GDM1 (cell line): ENCODE measurements around the gene IFT172.
A peak's percentile ranks its signal among the peaks of the same experiment; 100 is the strongest.
"Not testable (repeated sequence)": the region's sequence is repeated elsewhere in the genome, so short reads cannot be mapped to it uniquely, and the experiment has no call there.

Experiments
- DNase-seq: peaks from one replicate; lab custom pipeline; 2025; lab: John Stamatoyannopoulos, UW

Gene IFT172

DNA sequence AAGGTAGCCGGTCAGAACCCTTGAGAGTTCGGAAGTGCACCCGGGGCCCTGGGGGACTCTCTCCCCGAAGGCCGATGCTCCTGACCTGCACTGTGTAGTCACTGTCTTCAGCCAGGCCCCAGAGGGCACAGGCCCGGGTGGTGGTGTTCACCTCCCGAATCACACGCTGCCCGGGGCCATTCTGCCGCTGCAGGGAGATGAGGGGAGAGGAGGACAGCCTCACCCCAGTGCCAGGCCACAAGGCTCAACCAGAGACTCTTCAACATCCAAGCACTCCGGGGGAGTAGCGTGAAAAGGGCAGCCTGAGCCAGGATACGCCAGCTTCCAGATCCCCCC is 4.4 kb upstream of the IFT172 start:
- DNase-seq = no peak

- no peak for DNase-seq
Observed at GRCh38 chr2:27492557-27492956, 3.0 kb upstream of the IFT172 start.

DNA sequence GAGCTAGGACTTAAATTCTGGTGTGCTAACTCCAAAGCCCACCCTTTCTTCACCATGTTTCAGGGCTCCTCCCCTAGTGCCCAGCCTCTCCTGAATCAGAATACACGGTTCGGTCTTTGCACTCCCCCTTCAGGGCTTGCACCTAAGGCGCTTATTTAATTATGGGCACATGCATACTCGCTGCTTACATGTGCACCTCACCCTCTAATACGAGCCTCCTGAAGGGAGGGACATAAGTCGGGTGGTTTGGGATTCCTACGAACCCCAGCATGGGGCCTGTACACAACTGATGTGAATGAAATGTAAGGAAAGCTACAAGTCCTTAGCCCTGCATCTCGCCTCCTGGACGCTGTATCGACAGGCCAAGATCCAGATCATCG is 435 bp downstream of the IFT172 start:
- DNase-seq = no peak

GRCh38 chr2:27485496-27485895 is 4.0 kb downstream of the IFT172 start:
- DNase-seq = no peak

DNA sequence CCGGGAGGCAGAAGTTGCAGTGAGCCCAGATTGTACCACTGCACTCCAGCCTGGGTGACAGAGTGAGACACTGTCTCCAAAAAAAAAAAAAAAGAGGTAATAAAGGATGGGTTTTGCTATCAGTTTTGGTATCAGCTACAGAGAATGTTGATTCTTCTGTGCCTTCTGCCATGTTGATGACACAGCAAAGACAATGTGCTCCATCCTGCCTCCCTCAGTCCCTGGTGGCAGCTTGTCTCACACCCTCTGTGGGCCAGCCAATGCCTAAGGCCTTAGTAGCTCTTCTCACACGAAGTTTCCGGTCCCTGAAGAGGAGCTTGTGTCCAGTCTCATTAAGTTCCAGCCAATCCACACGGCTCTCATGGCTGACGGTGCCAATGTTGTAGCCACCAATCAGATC is 17.6 kb downstream of the IFT172 start:
- no peak for DNase-seq

DNA sequence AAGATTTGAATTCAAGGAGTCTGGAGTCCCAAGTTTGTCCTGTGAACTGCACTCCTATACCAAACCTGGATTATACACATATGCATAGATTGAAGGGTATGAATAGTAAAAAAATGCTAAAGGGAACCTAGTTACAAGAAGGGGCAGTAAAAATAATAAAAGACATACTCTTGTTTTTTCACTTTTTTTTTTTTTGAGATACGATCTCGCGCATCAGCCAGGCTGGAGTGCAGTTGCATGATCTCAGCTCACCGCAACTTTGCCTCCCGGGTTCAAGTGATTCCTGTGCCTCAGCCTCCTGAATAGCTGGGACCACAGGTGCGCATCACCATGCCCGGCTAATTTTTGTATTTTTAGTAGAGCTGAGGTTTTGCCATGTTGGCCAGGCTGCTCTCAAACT is 25.1 kb downstream of the IFT172 start:
- DNase-seq = no peak

GRCh38 chr2:27461118-27461517 is 28.4 kb downstream of the IFT172 start:
- no peak for DNase-seq

DNA sequence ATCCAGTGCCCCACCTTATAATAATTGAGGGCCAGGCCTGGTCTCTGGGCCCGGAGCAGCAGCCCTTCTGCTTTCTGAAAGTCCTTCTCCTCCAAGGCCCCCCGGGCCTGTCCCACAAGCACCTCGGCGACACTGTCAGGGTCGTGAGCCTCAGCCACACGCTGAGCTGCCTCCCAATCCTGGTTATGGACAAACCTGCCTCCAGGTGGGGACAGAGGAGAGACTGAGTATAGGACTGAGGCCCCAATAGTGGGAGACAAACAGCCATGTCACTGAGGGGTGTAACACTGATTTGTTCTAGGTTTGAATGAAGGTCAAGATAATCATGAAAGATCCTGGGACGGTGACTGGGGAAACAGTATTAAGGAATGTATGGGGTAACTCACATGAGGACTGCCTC is 35.6 kb downstream of the IFT172 start:
- DNase-seq = no peak

GRCh38 chr2:27451095-27451494 is 38.4 kb downstream of the IFT172 start:
- DNase-seq = no peak

DNA sequence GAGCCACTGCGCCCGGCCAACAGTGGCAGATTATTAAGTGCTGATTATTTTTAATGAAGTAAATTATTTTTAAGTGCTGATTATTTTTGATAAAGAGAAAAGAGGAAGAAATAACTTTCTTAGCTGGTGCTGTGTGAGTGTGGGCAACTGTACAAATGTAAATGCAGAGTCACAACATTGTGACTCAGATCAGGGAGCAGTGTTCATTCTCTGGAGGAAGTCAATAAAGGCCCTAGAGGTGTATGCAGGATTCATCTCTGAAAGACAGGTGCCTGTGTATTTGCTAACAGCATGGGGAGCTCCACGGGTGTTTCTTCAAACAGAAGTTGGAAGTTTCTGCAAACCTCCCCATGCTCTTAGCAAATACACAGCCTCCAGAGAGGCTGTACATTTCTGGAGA is 41.2 kb downstream of the IFT172 start:
- no peak for DNase-seq

DNA sequence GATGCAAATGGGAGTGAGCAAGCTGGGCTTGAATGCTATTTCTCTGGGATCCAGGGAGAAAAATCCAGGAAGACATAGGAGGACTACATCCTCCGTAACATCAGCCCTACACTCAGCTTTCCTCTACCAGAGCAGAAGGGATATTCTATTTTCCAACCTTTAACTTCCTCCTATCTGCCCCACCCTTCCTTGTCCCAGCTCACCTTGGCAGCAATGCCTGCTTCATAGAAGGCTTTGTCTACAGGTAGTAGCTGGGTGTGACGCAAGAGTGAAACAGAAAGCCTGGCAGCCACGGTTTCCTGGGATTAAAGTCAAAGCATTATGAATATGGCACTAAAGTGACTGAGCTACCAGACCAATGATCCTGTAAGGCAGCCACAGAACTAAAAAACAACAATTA is 43.5 kb downstream of the IFT172 start:
- DNase-seq = no peak

GRCh38 chr2:27445615-27446014 is 43.9 kb downstream of the IFT172 start:
- DNase-seq = no peak

DNA sequence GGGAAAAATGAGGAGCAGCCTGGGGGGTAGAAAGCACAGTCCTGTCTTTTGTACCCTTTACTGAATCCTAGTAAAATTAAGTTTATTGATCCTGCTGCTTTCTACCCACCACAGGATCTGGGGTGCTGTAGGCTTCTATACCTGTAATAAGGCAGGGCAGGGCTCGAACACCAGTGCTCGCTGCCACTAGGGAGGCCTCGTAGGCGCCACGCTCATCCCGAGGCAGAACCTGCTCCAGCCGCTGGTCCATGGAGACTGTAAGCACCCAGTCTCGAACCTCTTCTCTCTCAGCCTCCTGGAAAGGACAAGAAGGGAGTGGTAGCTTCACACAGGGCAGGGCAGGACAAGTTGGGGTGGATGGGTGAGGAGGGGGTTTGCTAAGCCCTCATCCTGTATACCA is 44.4 kb downstream of the IFT172 start:
- DNase-seq = no peak

DNA sequence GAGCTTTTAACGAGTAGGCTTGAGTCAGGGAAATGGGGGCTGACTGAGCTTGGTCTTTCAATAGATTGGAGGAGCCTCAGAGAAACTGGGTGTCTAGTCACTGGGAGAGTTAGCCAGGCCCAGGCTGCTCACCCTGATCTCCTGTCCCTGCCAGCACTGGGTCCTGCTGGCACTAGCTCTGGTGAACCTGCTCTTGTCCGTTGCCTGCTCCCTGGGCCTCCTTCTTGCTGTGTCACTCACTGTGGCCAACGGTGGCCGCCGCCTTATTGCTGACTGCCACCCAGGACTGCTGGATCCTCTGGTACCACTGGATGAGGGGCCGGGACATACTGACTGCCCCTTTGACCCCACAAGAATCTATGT is 46.6 kb downstream of the IFT172 start:
- no peak for DNase-seq

DNA sequence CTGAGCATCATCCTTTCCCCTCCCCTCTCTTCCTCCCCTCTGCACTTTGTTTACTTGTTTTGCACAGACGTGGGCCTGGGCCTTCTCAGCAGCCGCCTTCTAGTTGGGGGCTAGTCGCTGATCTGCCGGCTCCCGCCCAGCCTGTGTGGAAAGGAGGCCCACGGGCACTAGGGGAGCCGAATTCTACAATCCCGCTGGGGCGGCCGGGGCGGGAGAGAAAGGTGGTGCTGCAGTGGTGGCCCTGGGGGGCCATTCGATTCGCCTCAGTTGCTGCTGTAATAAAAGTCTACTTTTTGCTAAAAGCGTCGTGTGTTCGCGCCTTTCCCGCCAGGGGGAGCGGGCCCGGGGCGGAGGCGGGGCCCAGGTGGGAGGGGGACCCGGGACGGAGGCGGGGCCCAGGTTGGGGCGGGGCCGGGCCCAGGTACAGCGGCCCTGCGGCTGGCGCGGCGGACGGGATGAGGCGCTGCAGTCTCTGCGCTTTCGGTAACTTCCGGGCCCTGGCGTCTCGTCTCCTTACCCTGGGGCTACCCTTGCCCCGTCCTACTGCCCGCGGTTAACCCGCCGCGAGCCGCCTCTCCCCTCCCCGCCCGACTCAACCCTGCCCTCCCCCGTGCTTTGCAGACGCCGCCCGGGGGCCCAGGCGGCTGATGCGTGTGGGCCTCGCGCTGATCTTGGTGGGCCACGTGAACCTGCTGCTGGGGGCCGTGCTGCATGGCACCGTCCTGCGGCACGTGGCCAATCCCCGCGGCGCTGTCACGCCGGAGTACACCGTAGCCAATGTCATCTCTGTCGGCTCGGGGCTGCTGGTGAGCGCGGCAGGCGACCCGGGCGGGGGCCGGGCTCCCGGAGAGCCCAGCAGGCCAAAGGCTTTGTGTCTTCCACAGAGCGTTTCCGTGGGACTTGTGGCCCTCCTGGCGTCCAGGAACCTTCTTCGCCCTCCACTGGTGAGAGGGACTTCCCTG is 47.3 kb downstream of the IFT172 start, which contains the start of gene KRTCAP3:
KRTCAP3 (plus strand) TSS at position 424 of the 962 bp plus-strand sequence; CDS start at position 456, 32 bp downstream.
- DNase-seq = no peak

DNA sequence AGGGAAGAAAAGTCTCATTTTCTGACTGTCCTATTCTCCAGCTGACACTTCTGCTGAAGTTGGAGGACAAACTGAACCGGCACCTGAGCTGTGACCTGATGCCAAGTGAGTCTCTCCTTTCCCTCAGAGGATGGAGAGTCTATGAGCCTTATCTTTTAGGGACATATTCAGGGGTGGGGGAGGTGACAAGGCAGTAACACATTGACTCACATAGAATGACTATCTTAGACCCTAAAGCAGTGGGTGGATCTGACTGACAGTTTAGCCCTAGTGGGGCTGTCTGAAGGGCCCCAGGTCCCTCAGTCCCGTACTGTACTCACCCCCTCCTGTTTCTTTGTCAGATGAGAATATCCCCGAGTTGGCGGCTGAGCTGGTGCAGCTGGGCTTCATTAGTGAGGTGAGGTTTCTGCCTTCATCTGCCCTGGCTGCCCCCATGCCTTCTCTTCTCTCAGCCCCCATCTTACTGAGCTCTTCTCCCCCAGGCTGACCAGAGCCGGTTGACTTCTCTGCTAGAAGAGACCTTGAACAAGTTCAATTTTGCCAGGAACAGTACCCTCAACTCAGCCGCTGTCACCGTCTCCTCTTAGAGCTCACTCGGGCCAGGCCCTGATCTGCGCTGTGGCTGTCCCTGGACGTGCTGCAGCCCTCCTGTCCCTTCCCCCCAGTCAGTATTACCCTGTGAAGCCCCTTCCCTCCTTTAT is 48.2 kb downstream of the IFT172 start:
- no peak for DNase-seq

DNA sequence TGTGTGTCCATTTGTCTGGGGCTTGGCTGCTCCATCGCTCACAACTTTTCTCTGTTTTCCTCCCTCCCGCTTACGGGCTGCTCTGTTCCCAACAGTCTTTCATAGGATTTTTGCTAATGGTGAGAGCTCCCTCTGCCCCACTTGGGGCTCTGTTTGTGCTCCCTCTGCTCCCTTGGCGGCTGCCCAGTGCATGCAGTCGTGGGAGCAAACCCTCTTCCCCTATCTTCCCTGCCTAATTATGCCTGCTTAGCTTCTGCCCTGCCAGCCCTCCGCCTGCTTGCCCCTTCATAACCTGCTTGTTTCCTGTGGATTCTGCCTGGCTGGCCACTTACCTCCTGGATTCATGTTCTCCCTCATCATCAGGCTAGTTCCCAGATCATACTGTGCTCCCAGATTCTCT is 53.9 kb downstream of the IFT172 start:
- no peak for DNase-seq

- no peak for DNase-seq
Observed at GRCh38 chr2:27431395-27431794, 58.1 kb downstream of the IFT172 start.

GRCh38 chr2:27428978-27429541 is 60.5 kb downstream of the IFT172 start:
- DNase-seq = peak; percentile 82

DNA sequence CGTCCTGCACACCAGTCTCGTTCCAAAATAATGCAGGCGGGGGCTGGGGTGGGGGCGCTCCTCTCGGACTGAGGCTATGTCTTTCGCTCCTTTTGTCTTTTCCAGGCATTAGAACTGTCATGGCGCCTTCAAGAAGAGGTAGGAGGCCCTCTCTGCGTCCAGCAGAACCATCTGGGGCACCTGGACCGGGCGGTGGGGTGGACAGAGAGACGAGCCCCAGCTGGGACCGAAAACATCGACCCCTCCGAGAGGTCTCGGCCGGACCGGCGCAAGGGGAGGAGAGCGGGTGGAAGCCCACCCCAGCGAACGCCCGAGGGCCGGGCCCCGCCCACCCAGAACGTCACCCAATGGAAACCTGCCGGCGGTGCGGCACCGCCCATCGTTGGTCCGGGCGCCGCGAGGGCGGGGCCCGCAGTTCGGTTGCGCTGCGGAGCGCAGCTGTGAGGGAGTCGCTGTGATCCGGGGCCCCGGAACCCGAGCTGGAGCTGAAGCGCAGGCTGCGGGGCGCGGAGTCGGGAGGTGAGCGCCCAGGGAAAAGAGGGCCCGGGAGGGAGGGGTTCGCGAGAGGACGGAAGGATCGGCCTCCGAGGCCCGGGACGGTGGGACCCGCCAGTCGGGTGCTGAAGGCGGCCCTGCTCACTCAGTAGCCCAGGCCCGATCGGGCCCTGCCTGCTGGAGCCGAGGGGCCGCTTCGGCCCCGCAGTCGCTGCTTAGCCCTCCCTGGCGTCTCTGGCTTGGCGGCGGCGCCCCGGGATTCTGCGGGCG is 61.1 kb downstream of the IFT172 start, which contains the start of gene NRBP1:
NRBP1 (plus strand) TSS at position 419 of the 765 bp plus-strand sequence. CDS start 4,643 bp downstream, outside the sequence.
- DNase-seq = peak; percentile 81

DNA sequence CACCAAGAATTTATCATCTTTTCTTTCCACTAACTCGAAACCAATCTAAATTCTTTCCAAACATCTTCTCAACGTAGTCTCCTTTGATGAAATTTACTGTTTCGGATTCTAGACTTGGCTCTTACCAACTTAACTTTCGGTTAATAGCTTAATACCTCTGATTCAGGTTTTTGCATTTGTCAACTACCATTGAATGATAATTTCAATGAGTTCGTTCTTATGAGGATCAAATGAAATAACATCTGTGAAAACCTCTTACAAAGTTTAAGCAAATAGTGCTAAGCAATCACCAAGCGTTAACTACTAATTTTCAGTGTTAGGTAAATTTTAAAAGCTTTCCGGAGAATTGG is 61.7 kb downstream of the IFT172 start:
- no peak for DNase-seq

DNA sequence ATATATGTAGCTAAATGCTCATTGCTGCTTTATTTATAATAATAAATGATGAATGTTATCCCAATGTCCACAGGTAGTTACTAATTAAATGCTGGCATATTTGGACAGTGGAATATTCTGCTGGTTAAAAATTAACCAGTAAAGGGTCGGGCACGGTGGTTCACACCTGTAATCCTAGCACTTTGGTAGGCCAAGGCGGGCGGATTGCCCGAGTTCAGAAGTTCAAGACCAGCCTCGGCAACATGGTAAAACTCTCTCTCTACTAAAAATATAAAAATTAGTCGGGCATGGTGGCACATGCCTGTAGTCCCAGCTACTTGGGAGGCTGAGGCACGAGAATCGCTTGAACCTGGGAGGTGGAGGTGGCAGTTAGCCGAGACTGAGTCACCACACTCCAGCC is 64.5 kb downstream of the IFT172 start:
- not testable (repeated sequence) for DNase-seq
